ENCODE data around the gene TAF1B. TPM values are rescaled to one million over a fixed set of nuclear protein-coding genes. Genes with fewer than 3 reads are reported as not detected.

TAF1B gene
- total RNA-seq, 1 donor from 2014 or later, result 58.5 TPM

DNA sequence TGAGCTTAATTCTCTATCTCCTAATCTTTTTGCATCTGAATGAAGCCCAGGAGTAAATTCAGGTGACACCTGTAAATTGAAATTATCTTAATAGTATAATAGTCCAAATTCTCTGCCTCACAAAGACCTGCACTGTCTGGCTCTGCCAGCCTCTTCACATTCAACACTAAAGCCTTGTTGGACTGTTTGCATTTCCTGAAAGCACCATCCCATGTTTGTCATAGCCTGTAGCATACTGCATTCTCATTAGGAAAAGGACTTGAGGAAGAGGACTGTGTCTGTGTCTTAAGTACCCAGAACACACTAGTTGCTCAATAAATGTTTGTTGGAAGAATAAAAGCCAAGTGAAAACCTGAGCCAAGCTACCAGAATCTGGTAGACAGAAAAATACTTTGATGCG is 65.4 kb downstream of the TAF1B start:
- intact Hi-C loops (cut with DNase I), result no loop called here
- Histone ChIP-seq H3K36me3 (peaks cover 6 to 11% of the 10 kb centered on the region in 2 donors), H3K4me3 (no peak overlapping the region), H3K27me3 (no peaks in the 10 kb centered on the region), H3K27ac (no peak overlapping the region), H3K9me3 (no peaks in the 10 kb centered on the region), H3K4me1 (no peaks in the 10 kb centered on the region)
- no peak for DNase-seq (ENCODE audit: low spot score in 2 of 2)
- TF ChIP-seq, protein P1, sequence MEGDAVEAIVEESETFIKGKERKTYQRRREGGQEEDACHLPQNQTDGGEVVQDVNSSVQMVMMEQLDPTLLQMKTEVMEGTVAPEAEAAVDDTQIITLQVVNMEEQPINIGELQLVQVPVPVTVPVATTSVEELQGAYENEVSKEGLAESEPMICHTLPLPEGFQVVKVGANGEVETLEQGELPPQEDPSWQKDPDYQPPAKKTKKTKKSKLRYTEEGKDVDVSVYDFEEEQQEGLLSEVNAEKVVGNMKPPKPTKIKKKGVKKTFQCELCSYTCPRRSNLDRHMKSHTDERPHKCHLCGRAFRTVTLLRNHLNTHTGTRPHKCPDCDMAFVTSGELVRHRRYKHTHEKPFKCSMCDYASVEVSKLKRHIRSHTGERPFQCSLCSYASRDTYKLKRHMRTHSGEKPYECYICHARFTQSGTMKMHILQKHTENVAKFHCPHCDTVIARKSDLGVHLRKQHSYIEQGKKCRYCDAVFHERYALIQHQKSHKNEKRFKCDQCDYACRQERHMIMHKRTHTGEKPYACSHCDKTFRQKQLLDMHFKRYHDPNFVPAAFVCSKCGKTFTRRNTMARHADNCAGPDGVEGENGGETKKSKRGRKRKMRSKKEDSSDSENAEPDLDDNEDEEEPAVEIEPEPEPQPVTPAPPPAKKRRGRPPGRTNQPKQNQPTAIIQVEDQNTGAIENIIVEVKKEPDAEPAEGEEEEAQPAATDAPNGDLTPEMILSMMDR (IDR thresholded peaks at IDR 0.05), result no peak

DNA sequence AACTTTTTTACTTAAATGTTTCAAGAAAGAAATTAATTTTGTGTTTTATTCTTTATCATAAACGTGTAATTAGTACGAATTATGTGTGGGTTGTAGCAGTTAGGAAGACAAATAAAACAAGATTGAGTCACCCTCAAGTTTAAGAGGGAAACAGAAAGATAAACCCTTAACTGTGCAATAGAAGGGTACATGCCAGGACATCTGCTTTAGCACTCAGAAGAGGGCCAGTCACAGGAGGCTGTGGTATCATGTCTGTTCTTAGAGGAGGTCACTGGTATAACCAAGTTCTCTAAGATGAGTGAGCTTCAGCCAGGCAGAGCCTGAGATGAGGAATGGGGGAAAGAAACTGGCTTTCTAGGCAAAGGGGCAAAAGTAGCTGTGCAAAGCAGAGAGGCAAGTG is 65.8 kb downstream of the TAF1B start:
- Histone ChIP-seq H3K36me3 (peaks cover 7 to 16% of the 10 kb centered on the region in 2 donors), H3K27ac (no peak overlapping the region), H3K4me1 (no peaks in the 10 kb centered on the region), H3K27me3 (no peaks in the 10 kb centered on the region), H3K4me3 (no peak overlapping the region), H3K9me3 (no peaks in the 10 kb centered on the region)
- intact Hi-C loops (cut with DNase I), result no loop called here
- no peak for DNase-seq (ENCODE audit: low spot score in 2 of 2)
- TF ChIP-seq, protein P1 (IDR thresholded peaks at IDR 0.05), result no peak

DNA sequence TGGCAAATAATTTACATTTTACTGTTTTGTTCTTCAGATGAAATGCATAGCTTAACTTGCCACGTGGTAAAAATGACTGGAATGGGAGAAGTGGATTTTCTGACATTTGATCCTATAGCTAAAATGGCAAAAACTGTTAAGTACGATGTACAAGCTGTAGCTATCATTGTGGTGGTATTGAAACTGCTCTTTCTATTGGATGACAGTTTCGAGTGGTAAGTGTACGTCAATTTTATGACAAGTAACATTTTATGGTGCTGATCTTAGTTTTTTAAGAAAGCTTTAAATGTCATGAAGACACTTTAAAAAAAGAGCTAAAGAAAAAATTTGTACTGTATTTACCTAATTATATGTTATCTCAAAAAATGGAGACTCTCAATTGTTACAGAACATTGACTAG is 67.4 kb downstream of the TAF1B start:
- Histone ChIP-seq H3K27me3 (no peaks in the 10 kb centered on the region), H3K27ac (no peak overlapping the region), H3K4me3 (no peak overlapping the region), H3K4me1 (no peaks in the 10 kb centered on the region), H3K36me3 (peaks cover 9 to 24% of the 10 kb centered on the region in 2 donors), H3K9me3 (no peaks in the 10 kb centered on the region)
- intact Hi-C loops (cut with DNase I), result no loop called here
- TF ChIP-seq, protein P1 (IDR thresholded peaks at IDR 0.05), result no peak
- DNase-seq (ENCODE audit: low spot score in 2 of 2), result no peak

DNA sequence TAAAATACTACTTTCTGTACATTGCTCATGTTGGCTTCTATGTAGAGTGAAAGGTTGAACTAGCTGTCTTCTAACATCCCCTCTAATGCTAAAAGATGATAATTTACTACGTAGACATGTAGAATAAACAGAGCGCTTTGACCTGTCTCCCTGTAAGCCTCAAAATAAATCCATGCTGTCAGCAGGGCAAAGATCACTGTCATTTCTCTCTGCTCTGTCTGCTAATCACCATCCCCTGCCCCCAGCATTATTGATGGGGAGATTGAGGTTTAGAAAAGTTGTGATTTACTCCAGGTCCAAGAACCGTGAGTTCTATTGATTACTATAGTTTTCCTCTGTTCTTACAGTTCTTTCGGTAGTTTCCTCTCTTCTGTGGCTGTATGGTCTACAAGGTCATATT is 69.2 kb downstream of the TAF1B start:
- no peak for DNase-seq (ENCODE audit: low spot score in 2 of 2)
- Histone ChIP-seq H3K27ac (no peak overlapping the region), H3K36me3 (peaks cover 9 to 24% of the 10 kb centered on the region in 2 donors), H3K27me3 (no peaks in the 10 kb centered on the region), H3K9me3 (no peaks in the 10 kb centered on the region), H3K4me3 (no peak overlapping the region), H3K4me1 (no peaks in the 10 kb centered on the region)
- intact Hi-C loops (cut with DNase I), result no loop called here
- TF ChIP-seq, protein P1 (IDR thresholded peaks at IDR 0.05), result no peak

DNA sequence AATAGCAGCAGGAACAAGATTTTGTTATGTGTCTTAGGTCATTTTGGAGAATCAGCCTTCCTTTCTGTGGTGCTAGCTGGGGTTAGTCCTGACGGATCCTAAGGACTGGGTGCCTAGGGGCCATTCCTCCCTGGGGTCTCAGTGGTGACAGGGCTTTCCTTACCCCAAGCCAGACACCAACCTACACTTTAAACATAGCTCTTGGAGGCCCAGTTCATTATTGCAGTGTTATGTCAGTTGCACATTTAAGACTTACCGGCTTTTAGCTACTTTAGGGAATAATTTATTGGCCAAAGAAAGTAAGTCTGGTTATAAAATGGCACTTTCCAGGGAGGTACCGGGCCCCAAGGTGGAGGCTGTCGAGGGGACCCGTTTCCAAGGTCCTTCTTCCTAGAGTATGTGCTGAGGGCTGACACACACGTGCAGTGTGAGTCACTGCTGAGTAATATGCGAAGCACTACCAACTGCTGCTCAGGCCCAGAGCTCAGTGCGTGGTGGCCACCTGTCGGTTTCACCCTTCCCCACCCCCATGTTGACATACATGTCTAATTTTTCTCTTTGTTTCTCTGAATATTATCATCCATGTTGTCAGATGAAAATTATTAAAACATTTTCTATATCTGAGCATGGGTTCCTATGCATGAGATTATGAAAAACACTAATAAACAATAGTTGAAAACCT is 71.3 kb downstream of the TAF1B start:
- Histone ChIP-seq H3K27ac (no peak overlapping the region), H3K4me1 (no peaks in the 10 kb centered on the region), H3K36me3 (peaks cover 9 to 26% of the 10 kb centered on the region in 2 donors), H3K27me3 (no peaks in the 10 kb centered on the region), H3K4me3 (no peak overlapping the region), H3K9me3 (no peaks in the 10 kb centered on the region)
- TF ChIP-seq, protein P1 (IDR thresholded peaks at IDR 0.05), result no peak
- intact Hi-C loops (cut with DNase I), result no loop called here
- no peak for DNase-seq (ENCODE audit: low spot score in 2 of 2)

Data from ascending aorta (tissue), 2 donors.